MM.1S (cell line): Measurements from ENCODE around the gene ARPC1A.
"Not testable (repeated sequence)": the region's sequence is repeated elsewhere in the genome, so short reads cannot be mapped to it uniquely, and the experiment has no call there.

Experiments
- DNase-seq: peaks from one replicate; pipeline ENCODE4 v3.0.0-alpha.2; 2015
- H2AFZ ChIP-seq: fragments of 300-600 bp; sonication (generic); 2 replicates; pipeline ENCODE4 v1.6.0; 2016; ENCODE audit warnings: antibody characterized with exemption, low read length
- H3F3A ChIP-seq: fragments of 300-600 bp; sonication (generic); 2 replicates; pipeline ENCODE4 v1.6.1; 2016; ENCODE audit warnings: mild to moderate bottlenecking, antibody characterized with exemption, low read length, moderate library complexity, mixed read lengths; ENCODE audit not compliant: insufficient read depth
- H3K27ac ChIP-seq: fragments of 300-600 bp; sonication (generic); 2 replicates; pipeline ENCODE4 v1.5.1; 2016; ENCODE audit warnings: mild to moderate bottlenecking, low read length
- H3K27me3 ChIP-seq: fragments of 300-600 bp; sonication (generic); replicated peaks from 2 replicates; pipeline ENCODE4 v1.6.0; 2016; ENCODE audit warnings: low read length; ENCODE audit not compliant: insufficient read depth
- H3K36me3 ChIP-seq: fragments of 300-600 bp; sonication (generic); replicated peaks from 2 replicates; pipeline ENCODE4 v1.6.1; 2016; ENCODE audit warnings: mild to moderate bottlenecking, low read length, mixed read lengths; ENCODE audit not compliant: insufficient read depth
- H3K4me1 ChIP-seq: fragments of 300-600 bp; sonication (generic); 2 replicates; pipeline ENCODE4 v1.6.1; 2016; ENCODE audit warnings: low read length, mixed read lengths
- H3K4me2 ChIP-seq: fragments of 300-600 bp; sonication (generic); 2 replicates; pipeline ENCODE4 v1.6.0; 2016; ENCODE audit warnings: low read depth, low read length
- H3K4me3 ChIP-seq: fragments of 300-600 bp; sonication (generic); 2 replicates; pipeline ENCODE4 v1.5.1; 2016; ENCODE audit warnings: low read length, mixed read lengths
- H3K79me2 ChIP-seq: fragments of 300-600 bp; sonication (generic); 2 replicates; pipeline ENCODE4 v1.6.1; 2016; ENCODE audit warnings: mixed run types, low read length, mixed read lengths
- H3K9ac ChIP-seq: fragments of 300-600 bp; sonication (generic); 2 replicates; pipeline ENCODE4 v1.6.1; 2016; ENCODE audit warnings: low read length, mixed read lengths
- H3K9me2 ChIP-seq: fragments of 300-600 bp; sonication (generic); replicated peaks from 2 replicates; pipeline ENCODE4 v1.6.1; 2016; ENCODE audit warnings: mild to moderate bottlenecking, low read length, mixed read lengths; ENCODE audit not compliant: insufficient read depth
- H3K9me3 ChIP-seq: fragments of 300-600 bp; sonication (generic); replicated peaks from 2 replicates; pipeline ENCODE4 v1.6.1; 2016; ENCODE audit warnings: mild to moderate bottlenecking, low read length, mixed read lengths; ENCODE audit not compliant: insufficient read depth
- H4K20me1 ChIP-seq: fragments of 300-600 bp; sonication (generic); 2 replicates; pipeline ENCODE4 v1.6.1; 2016; ENCODE audit warnings: mild to moderate bottlenecking, low read length, moderate library complexity, mixed read lengths; ENCODE audit not compliant: insufficient read depth
- EZH2 ChIP-seq: fragments of 300-600 bp; sonication (generic); optimal IDR thresholded peaks from 2 replicates; pipeline ENCODE3; 2017; ENCODE audit warnings: low read depth, mild to moderate bottlenecking, antibody characterized with exemption, low read length, mixed read lengths
- EZH2phosphoT487 ChIP-seq: fragments of 300-600 bp; sonication (generic); IDR thresholded peaks from 2 replicates; pipeline ENCODE4 v1.6.1; 2018; ENCODE audit warnings: antibody characterized with exemption, low read length
- TF ChIP-seq, protein P1 (sequence below): fragments of 300-600 bp; sonication (generic); IDR thresholded peaks from 2 replicates; pipeline ENCODE4 v1.5.1; 2016; ENCODE audit warnings: antibody characterized with exemption, low read length, mixed read lengths

Gene ARPC1A

DNA sequence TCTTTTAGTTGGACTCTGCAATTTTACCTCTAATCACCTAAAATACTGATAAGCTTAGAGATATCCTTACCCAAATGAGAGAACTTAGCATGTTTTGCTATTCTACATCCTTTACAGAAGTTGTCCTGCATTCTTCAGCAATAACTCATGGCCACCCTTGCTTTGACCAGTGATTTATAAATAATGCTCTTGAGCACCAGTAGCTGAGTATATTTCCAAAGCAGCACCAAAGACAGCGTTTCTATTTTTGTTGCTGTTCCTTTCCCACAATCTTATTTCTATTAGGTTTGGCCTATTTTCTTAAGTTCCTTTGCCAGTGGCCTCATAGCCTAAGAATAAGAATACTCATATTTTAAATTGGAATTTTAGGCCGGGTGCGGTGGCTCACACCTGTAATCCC lies 15.0 kb downstream of the ARPC1A start:
- Histone ChIP-seq H3K36me3 (peaks cover 10% of the 10 kb centered on the region), H3K79me2 (peaks cover 38% of the 10 kb centered on the region)

DNA sequence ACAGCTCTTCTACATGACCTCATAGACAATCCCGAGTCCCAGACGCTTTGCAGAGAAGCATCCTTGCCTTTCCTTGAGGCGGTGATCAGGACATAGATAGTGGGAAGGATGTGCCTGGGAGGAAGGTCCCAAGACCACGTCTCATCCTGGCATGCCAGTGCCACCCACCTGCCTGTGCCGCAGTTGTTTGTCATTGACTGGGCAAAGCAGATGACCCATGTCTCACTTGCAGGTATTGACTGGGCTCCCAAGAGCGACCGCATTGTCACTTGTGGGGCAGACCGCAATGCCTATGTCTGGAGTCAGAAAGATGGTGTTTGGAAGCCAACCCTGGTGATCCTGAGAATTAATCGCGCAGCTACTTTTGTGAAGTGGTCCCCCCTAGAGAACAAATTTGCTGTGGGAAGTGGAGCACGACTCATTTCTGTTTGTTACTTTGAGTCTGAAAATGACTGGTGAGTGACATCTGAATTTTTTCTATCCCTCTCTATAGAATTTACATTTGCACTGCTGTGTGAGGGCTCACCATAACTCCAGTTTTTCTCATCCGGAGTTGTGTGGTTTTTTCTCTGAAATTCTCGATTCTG lies 18.5 kb downstream of the ARPC1A start:
- TF ChIP-seq EZH2phosphoT487 (no peak), EZH2 (no peak)
- TF ChIP-seq, protein P1, sequence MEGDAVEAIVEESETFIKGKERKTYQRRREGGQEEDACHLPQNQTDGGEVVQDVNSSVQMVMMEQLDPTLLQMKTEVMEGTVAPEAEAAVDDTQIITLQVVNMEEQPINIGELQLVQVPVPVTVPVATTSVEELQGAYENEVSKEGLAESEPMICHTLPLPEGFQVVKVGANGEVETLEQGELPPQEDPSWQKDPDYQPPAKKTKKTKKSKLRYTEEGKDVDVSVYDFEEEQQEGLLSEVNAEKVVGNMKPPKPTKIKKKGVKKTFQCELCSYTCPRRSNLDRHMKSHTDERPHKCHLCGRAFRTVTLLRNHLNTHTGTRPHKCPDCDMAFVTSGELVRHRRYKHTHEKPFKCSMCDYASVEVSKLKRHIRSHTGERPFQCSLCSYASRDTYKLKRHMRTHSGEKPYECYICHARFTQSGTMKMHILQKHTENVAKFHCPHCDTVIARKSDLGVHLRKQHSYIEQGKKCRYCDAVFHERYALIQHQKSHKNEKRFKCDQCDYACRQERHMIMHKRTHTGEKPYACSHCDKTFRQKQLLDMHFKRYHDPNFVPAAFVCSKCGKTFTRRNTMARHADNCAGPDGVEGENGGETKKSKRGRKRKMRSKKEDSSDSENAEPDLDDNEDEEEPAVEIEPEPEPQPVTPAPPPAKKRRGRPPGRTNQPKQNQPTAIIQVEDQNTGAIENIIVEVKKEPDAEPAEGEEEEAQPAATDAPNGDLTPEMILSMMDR: no peak
- Histone ChIP-seq H4K20me1 (no peaks in the 10 kb centered on the region), H3K4me2 (no peak overlapping the region), H3K79me2 (peaks cover 29% of the 10 kb centered on the region), H3K36me3 (peaks cover 4% of the 10 kb centered on the region), H3K27me3 (no peaks in the 10 kb centered on the region), H3K27ac (no peak overlapping the region), H3F3A (no peaks in the 10 kb centered on the region), H3K4me3 (no peak overlapping the region), H3K9ac (no peak overlapping the region), H3K9me3 (no peaks in the 10 kb centered on the region), H3K4me1 (no peaks in the 10 kb centered on the region), H3K9me2 (no peaks in the 10 kb centered on the region), H2AFZ (no peak overlapping the region)
- no peak for DNase-seq

More for the DNA sequence above, 15.0 kb downstream of the ARPC1A start:
- no peak overlapping the region for H3K4me3 ChIP-seq
- H3F3A ChIP-seq: no peaks in the 10 kb centered on the region
- H3K4me1 ChIP-seq: no peaks in the 10 kb centered on the region
- no peaks in the 10 kb centered on the region for H3K9me2 ChIP-seq
- H4K20me1 ChIP-seq: no peaks in the 10 kb centered on the region
- no peak for DNase-seq
- no peaks in the 10 kb centered on the region for H3K27me3 ChIP-seq
- no peak overlapping the region for H3K27ac ChIP-seq
- TF ChIP-seq EZH2phosphoT487 (no peak), EZH2 (no peak)
- TF ChIP-seq, protein P1: no peak
- H3K9me3 ChIP-seq: no peaks in the 10 kb centered on the region
- H2AFZ ChIP-seq: no peak overlapping the region
- no peak overlapping the region for H3K4me2 ChIP-seq
- H3K9ac ChIP-seq: no peak overlapping the region

DNA sequence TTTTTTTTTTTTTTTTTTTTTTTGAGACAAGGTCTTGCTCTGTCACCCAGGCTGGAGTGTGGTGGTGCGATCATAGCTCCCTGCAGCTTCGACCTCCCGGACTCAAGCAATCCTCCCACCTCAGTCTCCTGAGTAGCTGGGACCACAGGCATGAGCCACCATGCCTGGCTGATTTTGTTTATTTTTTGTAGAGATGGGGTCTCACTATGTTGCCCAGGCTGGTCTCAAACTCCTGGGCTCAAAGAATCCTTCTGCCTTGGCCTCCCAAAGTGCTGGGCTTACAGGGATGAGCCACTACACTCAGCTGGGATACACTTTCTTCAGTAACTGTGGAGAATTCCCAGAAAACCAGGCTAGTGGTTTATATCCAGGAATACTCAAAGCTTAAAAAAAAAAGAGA lies 24.9 kb downstream of the ARPC1A start:
- not testable (repeated sequence) for H4K20me1 ChIP-seq, H3K9me3 ChIP-seq, H3K36me3 ChIP-seq, H3K9me2 ChIP-seq, H3K79me2 ChIP-seq, H3K4me3 ChIP-seq, H3K27me3 ChIP-seq, H3K4me1 ChIP-seq, H3K4me2 ChIP-seq, H2AFZ ChIP-seq, H3K27ac ChIP-seq, DNase-seq, H3K9ac ChIP-seq, H3F3A ChIP-seq

DNA sequence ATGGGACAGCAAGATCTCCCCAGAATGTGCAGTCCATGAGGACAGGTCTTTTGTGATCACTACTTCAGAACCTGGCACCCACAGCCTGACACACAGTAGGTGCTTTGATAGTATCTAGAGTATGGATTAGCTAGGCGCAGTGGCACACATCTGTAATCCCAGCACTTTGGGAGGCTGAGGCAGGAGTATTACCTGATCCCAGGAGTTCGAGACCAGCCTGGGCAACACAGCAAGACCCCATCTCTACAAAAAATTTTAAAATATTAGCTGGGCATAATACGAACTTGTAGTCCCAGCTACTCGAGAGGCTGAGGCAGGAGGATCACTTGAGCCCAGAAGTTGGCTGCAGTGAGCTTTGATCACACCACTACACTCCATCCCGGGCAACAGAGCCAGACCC lies 26.5 kb downstream of the ARPC1A start:
- no peaks in the 10 kb centered on the region for H3K27me3 ChIP-seq
- no peak overlapping the region for H3K4me3 ChIP-seq
- no peak overlapping the region for H3K4me2 ChIP-seq
- H3F3A ChIP-seq: no peaks in the 10 kb centered on the region
- no peaks in the 10 kb centered on the region for H3K79me2 ChIP-seq
- H3K4me1 ChIP-seq: no peaks in the 10 kb centered on the region
- H3K9me3 ChIP-seq: no peaks in the 10 kb centered on the region
- no peak for TF ChIP-seq EZH2
- TF ChIP-seq, protein P1: no peak
- no peak for TF ChIP-seq EZH2phosphoT487
- no peaks in the 10 kb centered on the region for H3K9me2 ChIP-seq
- DNase-seq: no peak
- H3K27ac ChIP-seq: no peak overlapping the region
- H4K20me1 ChIP-seq: no peaks in the 10 kb centered on the region
- no peak overlapping the region for H3K9ac ChIP-seq
- no peak overlapping the region for H2AFZ ChIP-seq
- H3K36me3 ChIP-seq: peaks cover 4% of the 10 kb centered on the region
